Measurements from ENCODE around the gene KCNJ8.

DNA sequence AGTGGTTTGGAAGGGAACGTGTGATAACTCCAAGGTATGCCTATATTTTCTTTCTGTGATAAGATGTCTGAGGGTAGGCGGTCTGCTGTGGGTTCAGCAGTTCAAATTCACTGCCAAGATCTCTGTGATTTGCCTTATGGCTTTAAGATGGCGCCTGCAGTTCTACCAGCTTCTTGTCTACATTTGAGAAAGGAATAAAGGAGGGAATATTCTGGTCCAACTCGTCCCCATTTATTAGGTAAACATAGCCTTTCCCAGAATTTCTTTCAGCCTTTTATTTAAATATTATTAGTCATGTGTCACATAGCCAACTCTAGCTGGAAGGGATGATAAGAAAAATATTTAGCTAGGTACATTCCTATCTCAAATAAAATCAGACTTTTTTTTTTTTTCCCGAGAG lies 48.8 kb downstream of the KCNJ8 start:
- TF ChIP-seq, protein P1, sequence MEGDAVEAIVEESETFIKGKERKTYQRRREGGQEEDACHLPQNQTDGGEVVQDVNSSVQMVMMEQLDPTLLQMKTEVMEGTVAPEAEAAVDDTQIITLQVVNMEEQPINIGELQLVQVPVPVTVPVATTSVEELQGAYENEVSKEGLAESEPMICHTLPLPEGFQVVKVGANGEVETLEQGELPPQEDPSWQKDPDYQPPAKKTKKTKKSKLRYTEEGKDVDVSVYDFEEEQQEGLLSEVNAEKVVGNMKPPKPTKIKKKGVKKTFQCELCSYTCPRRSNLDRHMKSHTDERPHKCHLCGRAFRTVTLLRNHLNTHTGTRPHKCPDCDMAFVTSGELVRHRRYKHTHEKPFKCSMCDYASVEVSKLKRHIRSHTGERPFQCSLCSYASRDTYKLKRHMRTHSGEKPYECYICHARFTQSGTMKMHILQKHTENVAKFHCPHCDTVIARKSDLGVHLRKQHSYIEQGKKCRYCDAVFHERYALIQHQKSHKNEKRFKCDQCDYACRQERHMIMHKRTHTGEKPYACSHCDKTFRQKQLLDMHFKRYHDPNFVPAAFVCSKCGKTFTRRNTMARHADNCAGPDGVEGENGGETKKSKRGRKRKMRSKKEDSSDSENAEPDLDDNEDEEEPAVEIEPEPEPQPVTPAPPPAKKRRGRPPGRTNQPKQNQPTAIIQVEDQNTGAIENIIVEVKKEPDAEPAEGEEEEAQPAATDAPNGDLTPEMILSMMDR (IDR thresholded peaks at IDR 0.05): no peak
- TF ChIP-seq EP300 (IDR thresholded peaks at IDR 0.05) (no peak), POLR2A (IDR thresholded peaks at IDR 0.05) (no peak)
